Sigmoid colon (tissue), 4 donors: ENCODE measurements around the gene EPHX1.

Experiments used
- CTCF ChIP-seq, 4 experiments: fragments of 450-650 bp in 3 of 4; fragments of 200-600 bp in 1 of 4; IDR thresholded peaks; one replicate each; pipeline ENCODE4 v1.5.1; 2016 to 2019; ENCODE audit warnings: antibody characterized with exemption in 4 of 4, mild to moderate bottlenecking in 3 of 4, moderate library complexity in 2 of 4
- POLR2AphosphoS5 ChIP-seq, 4 donors: sonication (generic); formaldehyde crosslinking; IDR thresholded peaks; one replicate each; pipeline ENCODE4 v1.6.1; 2017; ENCODE audit warnings: antibody characterized with exemption in 4 of 4

- no peak for TF ChIP-seq CTCF (IDR thresholded peaks at IDR 0.05)
- TF ChIP-seq POLR2AphosphoS5 (IDR thresholded peaks at IDR 0.05) = no peak
These were observed 25.9 kb downstream of the EPHX1 start for GRCh38 chr1:225835856-225836255.
